ENCODE results near the gene APBA3. TPM values are rescaled to one million over a fixed set of nuclear protein-coding genes. Genes with fewer than 3 reads are reported as not detected.
"Not testable (repeated sequence)": the region's sequence is repeated elsewhere in the genome, so short reads cannot be mapped to it uniquely, and the experiment has no call there.

Gene APBA3
- total RNA-seq, 1 experiment from 2014 or later: 10.5 TPM

DNA sequence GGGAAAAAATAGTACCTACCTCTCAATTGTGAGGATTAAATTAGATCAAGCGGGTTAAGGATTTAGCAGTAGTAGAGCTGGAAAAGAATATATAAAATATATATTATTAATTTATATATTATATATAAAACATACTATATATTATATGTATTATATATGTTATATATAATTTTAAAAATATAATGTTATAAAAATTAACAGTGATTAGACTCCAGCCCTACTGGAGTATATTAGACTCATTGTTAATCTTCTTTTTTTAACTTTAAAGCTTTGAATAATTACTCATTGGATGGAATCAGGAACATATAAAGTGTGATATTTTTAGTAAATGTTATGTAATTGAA, 610 bp upstream of the APBA3 start:
- DNase-seq (ENCODE audit: low read depth, low spot score): no peak
- in situ Hi-C loops (cut with HindIII; ENCODE audit: low pct_unique_long_range_greater_than_20kb, low sequenced_read_pairs): no loop called here

- in situ Hi-C loops (cut with HindIII; ENCODE audit: low pct_unique_long_range_greater_than_20kb, low sequenced_read_pairs): no loop called here
Observed at GRCh38 chr19:3760871-3761361, 576 bp downstream of the APBA3 start.

DNA sequence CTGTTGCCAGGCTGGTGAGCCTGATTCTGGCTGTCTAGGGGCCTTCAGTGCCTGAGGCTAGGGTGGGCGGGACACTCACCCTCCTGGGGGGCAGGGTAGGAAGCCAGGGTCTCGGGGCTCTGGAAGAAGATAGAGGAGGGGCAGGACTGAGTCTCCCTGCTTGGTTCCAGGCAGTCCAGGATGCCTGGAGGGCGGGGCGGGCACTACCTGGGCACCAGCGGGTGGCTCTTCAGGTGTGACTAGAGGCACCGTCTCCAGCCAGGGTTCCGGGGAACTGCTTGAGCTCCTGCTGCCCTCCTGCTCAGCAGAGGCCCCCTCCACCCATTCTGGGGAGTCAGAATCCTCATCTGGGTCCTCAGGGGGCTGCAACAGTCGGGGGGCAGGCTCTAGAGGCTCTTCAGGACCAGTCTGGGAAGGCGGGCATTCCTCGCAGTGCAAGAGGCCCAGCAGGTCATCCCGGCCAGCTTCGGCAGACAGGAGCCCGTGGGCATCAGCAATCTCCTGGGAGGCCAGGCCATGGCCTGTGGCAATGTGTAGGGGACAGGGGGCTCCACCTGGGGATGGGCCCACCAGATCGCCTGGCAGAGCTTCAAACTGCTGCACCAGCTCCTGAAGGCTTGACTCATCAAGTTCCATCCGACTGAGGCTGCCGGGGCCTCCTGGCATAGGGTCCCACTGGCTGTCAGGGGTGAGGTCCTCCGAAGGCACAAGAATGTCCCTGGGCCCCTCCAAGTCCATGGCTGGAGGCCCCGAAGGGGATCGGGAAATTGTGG, 1.8 kb downstream of the APBA3 start:
- in situ Hi-C loops (cut with HindIII; ENCODE audit: low pct_unique_long_range_greater_than_20kb, low sequenced_read_pairs): no loop called here
- no peak for DNase-seq (ENCODE audit: low read depth, low spot score)

More at GRCh38 chr19:3760871-3761361, 576 bp downstream of the APBA3 start:
- no peak for DNase-seq (ENCODE audit: low read depth, low spot score)

GRCh38 chr19:3758297-3758696, 3.2 kb downstream of the APBA3 start:
- in situ Hi-C loops (cut with HindIII; ENCODE audit: low pct_unique_long_range_greater_than_20kb, low sequenced_read_pairs); DNase-seq (ENCODE audit: low read depth, low spot score): not testable (repeated sequence)

DNA sequence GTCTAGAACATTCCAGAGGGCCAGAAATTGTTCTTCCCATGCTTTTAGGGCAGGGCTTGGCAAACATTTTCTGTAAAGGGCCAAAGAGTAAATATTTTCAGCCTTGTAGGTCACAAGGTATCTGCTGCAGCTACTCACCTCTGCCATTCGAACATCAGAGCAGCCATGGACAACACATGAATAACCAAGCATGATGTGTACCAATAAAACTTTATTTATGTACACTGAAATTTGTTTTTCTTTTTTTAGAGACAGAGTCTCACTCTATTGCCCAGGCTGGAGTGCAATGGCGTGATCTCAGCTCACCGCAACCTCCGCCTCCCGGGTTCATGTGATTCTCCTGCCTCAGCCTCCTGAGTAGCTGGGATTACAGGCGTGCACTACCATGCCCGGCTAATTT, 3.8 kb downstream of the APBA3 start:
- in situ Hi-C loops (cut with HindIII; ENCODE audit: low pct_unique_long_range_greater_than_20kb, low sequenced_read_pairs); DNase-seq (ENCODE audit: low read depth, low spot score): not testable (repeated sequence)

DNA sequence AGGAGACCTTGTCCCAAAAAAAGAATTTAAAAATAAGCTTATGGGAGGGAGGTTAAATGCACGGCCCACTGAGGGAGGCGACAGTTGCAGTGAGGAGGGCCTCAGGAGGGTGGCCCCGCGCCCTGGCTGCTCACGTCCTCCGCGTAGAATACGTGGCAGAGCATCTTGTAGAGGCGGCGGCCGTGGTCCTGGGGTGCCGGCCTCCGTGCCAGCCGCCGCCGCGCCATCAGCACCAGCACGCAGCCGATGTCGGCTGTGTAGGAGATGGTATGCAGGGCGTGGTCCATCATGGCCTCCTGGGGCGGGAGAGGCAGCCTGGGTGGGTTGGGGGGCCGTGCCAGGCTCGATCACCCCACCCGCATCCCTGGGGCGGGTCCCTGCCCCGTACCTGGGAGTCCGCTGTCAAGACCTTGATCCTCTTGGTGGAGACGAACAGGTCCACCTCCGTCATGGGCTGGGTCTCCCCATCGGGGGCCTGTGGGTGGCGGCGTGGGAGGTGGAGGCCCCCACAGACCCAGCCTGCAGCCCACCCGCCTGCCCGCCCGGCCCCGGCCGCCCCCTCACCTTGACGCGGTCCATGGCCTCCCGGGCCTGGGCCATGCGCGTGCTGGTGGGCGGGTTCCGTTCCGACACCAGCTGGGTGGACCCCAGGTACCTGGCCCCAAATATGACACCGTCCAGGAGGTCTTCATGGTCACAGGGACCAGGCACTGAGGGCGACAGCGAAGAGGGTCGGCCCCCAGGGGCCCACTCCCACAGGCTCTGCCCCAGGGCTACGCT, 7.7 kb downstream of the APBA3 start:
- in situ Hi-C loops (cut with HindIII; ENCODE audit: low pct_unique_long_range_greater_than_20kb, low sequenced_read_pairs): no loop called here

GRCh38 chr19:3752492-3752891, 9.0 kb downstream of the APBA3 start:
- no peak for DNase-seq (ENCODE audit: low read depth, low spot score)
- in situ Hi-C loops (cut with HindIII; ENCODE audit: low pct_unique_long_range_greater_than_20kb, low sequenced_read_pairs): no loop called here

More for the DNA sequence above, 7.7 kb downstream of the APBA3 start:
- DNase-seq (ENCODE audit: low read depth, low spot score): no peak

DNA sequence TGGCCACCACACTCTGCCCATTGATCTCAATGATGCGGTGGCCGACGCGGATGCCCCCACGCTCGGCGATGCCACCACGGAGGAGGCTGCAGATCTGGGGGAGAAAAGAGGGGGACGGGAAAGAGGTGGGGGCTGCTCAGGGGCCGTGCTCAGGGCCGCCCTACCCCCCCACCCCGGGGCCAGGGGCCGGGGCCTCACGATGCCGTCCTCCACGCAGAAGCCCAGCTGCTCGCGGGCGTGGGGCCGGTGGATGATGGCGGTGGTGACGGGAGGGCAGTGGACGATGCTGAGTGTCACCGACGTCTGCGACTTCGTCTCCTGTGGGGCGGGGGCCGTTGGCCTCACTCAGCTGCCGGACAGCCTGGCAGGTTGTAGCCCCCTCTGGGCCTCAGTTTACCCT, 10.3 kb downstream of the APBA3 start:
- in situ Hi-C loops (cut with HindIII; ENCODE audit: low pct_unique_long_range_greater_than_20kb, low sequenced_read_pairs): no loop called here
- no peak for DNase-seq (ENCODE audit: low read depth, low spot score)

DNA sequence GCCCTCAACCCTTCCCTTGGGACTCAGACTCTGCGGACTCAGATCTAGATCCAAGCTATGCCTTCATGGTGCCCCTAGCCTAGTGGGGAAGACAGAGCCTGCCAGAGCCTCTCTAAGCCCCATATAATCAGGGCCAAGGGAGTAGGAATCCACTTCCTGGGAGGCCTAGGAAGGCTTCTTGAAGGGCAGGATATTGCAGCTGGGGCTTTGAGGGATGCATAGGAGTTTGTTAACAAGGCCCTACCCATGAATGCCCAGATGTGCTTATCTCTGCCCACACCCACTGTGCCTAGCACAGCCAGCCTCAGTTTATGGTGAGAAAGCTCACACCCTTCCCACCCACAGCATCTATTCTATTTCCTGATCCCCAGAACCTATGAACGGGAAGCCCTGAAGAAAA, 11.3 kb downstream of the APBA3 start:
- in situ Hi-C loops (cut with HindIII; ENCODE audit: low pct_unique_long_range_greater_than_20kb, low sequenced_read_pairs): no loop called here
- DNase-seq (ENCODE audit: low read depth, low spot score): no peak

- DNase-seq (ENCODE audit: low read depth, low spot score): no peak
- in situ Hi-C loops (cut with HindIII; ENCODE audit: low pct_unique_long_range_greater_than_20kb, low sequenced_read_pairs): no loop called here
Observed at GRCh38 chr19:3748965-3749364, 12.5 kb downstream of the APBA3 start.

GRCh38 chr19:3746371-3747056, 15.0 kb downstream of the APBA3 start:
- in situ Hi-C loops (cut with HindIII; ENCODE audit: low pct_unique_long_range_greater_than_20kb, low sequenced_read_pairs): no loop called here
- no peak for DNase-seq (ENCODE audit: low read depth, low spot score)

DNA sequence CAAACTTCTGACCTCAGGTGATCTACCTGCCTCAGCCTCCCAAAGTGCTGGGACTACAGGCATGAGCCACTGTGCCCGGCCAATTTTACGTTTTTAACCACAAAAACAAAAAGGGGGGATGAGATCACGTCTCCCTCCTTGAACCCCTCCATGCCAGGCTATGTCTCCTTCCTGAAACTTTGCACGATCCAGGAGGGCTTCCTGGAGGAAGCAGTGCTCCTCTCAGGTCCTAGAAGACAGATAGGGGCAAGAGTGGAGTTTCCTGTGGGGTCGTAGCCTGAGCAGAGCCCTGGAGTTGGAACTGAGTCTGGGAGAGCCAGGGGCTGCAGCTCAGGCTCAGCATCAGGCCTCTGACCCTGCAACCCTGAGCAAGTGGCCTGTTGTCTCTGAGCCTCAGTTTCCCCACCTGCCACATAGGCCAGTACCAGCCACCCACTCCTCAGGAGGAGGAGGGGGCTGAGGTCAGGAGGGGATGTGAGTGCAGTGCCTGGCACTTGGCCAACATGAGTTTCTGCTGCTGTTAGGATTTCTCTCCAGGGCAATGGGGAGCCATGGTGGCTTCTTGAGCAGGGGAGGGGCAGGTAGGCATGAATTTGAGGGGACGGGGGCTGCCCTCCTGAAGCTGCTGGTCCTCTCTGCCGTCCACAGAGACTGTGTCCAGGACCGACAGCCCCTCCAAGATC, 16.0 kb downstream of the APBA3 start:
- DNase-seq (ENCODE audit: low read depth, low spot score): no peak
- in situ Hi-C loops (cut with HindIII; ENCODE audit: low pct_unique_long_range_greater_than_20kb, low sequenced_read_pairs): no loop called here

DNA sequence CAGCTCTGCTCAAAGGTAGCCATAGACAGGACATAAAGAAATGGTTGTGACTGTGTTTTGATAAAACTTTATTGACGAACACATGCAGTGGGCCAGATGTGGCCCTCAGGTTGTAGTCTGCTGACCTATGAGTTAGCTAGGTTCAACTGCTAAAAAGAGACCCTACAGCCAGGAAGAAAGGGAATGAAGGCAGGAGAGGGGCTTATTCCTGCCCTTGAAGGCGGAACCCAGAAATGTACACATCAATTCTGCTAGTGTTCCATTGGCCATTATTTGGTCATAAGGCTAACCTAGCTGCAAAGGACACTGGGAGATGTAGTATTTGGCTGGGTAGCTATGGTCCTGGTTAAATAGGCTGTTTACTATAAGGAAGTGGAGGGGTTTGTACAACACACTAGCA, 18.0 kb downstream of the APBA3 start:
- DNase-seq (ENCODE audit: low read depth, low spot score): peak; percentile 58

GRCh38 chr19:3740431-3740830, 21.1 kb downstream of the APBA3 start:
- in situ Hi-C loops (cut with HindIII; ENCODE audit: low pct_unique_long_range_greater_than_20kb, low sequenced_read_pairs): no loop called here
- no peak for DNase-seq (ENCODE audit: low read depth, low spot score)

More for the DNA sequence above, 18.0 kb downstream of the APBA3 start:
- in situ Hi-C loops (cut with HindIII; ENCODE audit: low pct_unique_long_range_greater_than_20kb, low sequenced_read_pairs): no loop called here

DNA sequence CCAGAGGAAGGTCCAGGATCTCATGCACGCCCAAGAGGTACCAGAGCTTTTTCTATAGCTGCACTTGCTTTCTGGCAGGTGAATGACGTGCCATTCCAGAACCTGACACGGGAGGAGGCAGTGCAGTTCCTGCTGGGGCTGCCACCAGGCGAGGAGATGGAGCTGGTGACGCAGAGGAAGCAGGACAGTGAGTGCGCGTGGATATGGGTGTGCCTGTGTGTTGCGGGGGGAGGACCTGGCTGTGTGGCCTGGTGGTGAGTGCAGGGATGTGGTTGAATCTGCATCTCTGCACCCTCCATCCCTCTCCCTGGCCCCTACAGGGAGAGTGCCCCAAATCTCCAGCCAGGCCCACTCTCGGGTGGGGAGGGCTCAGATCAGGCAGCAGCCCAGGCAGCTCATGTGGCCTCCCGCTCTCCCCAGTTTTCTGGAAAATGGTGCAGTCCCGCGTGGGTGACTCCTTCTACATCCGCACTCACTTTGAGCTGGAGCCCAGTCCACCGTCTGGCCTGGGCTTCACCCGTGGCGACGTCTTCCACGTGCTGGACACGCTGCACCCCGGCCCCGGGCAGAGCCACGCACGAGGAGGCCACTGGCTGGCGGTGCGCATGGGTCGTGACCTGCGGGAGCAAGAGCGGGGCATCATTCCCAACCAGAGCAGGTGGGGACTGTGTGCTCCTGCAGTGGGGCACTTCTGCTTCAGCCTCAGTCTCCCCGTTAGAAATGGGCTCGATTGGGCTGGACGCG, 22.8 kb downstream of the APBA3 start:
- in situ Hi-C loops (cut with HindIII; ENCODE audit: low pct_unique_long_range_greater_than_20kb, low sequenced_read_pairs): no loop called here
- no peak for DNase-seq (ENCODE audit: low read depth, low spot score)

DNA sequence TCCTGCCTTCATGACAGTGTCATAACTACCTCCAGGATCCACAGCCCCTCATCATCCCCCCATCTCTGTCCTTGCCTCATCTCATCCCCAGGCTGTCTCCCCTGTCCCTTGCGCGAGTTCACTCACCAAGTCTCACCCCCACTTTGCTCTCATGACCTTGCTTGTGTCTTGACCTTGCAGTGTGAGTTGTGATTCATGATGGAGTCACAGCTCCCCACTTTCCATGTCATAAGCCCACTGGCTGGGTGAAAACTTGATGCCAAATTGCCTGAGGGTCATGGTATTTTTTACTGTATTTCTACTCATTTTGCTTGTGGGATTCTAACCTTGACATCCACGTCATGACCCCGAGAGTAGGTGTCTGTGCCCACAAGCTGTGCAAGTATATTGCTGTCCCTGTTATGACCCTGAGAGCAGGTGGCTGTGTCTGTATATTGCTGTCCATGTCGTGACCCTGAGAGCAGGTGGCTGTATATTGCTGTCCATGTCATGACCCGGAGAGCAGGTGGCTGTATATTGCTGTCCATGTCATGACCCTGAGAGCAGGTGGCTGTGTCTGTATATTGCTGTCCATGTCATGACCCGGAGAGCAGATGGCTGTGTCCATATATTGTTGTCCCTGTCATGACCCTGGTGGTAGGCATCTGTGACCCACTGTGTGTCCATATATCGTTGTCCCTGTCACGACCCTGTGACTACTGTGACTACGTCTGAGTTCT, 23.8 kb downstream of the APBA3 start:
- in situ Hi-C loops (cut with HindIII; ENCODE audit: low pct_unique_long_range_greater_than_20kb, low sequenced_read_pairs): no loop called here
- DNase-seq (ENCODE audit: low read depth, low spot score): no peak
